Right atrium auricular region (tissue), 2 donors: ENCODE measurements around the gene HP1BP3. TPM values are rescaled to one million over a fixed set of nuclear protein-coding genes. Genes with fewer than 3 reads are reported as not detected.

Experiments
- DNase-seq: peaks from one replicate; pipeline ENCODE4 v3.0.0-alpha.2; 2019; ENCODE audit warnings: low spot score
- H3K27ac ChIP-seq, 2 donors: fragments of 200-600 bp; sonication (generic); 1 replicate in 1 of 2; 2 replicates in 1 of 2; pipeline ENCODE4 v1.5.1; 2016 to 2019
- H3K27me3 ChIP-seq, 2 donors: fragments of 200-600 bp; sonication (generic); one replicate each; pipeline versions ENCODE4 v1.5.1 to v1.6.0; 2017 to 2019
- H3K36me3 ChIP-seq: fragments of 200-600 bp; sonication (generic); one replicate; pipeline ENCODE4 v1.5.1; 2016
- H3K4me1 ChIP-seq, 2 donors: fragments of 200-600 bp; sonication (generic); one replicate each; pipeline versions ENCODE4 v1.5.1 to v1.6.0; 2017 to 2019
- H3K4me3 ChIP-seq, 2 donors: fragments of 200-600 bp; sonication (generic); 1 replicate in 1 of 2; 2 replicates in 1 of 2; pipeline ENCODE4 v1.5.1; 2017 to 2019; ENCODE audit warnings: mild to moderate bottlenecking in 1 of 2, moderate library complexity in 1 of 2
- H3K9me3 ChIP-seq, 2 donors: fragments of 200-600 bp; sonication (generic); one replicate each; pipeline ENCODE4 v1.5.1; 2019
- CTCF ChIP-seq, 2 donors: fragments of 200-600 bp; sonication (generic); IDR thresholded peaks; one replicate each; pipeline ENCODE4 v1.5.1; 2019; ENCODE audit warnings: antibody characterized with exemption in 2 of 2
- total RNA-seq, 2 donors: library from RNA; depleted of rRNA; stranded (reverse); fragments of >200 nt; gene quantifications; one replicate each; pipeline ENCODE4 v1.1.0, GENCODE V29; 2016

The HP1BP3 gene
- total RNA-seq, 2 donors from 2014 or later: 106 to 115 TPM

DNA sequence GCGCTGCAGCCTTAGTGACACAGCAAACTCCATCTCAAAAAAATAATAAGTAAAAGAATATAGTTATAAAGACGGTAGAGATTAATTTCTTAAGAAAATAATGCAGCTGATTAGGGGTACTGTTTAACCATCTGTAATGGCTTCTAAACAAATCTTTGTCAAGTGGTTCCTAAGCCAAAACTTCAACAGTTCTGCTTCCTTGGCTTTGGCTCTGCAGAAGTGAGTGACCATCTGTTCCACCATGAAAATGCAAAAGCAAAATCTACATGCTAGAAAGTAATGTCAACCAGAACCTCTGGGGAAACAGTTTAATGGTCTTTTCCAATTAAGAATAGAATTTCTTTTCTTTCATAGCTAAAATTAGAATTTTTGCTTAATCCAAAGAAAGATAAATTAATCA lies 46.3 kb downstream of the HP1BP3 start:
- Histone ChIP-seq H3K4me3 (no peak overlapping the region), H3K36me3 (peaks cover 46% of the 10 kb centered on the region), H3K4me1 (peaks cover 0 to under 1% of the 10 kb centered on the region in 2 donors), H3K27ac (no peak overlapping the region), H3K27me3 (no peaks in the 10 kb centered on the region), H3K9me3 (no peaks in the 10 kb centered on the region)
- TF ChIP-seq CTCF (IDR thresholded peaks at IDR 0.05): no peak
- DNase-seq: no peak

GRCh38 chr1:20739225-20739624 lies 47.9 kb downstream of the HP1BP3 start:
- no peaks in the 10 kb centered on the region for H3K9me3 ChIP-seq
- peaks cover 0 to 4% of the 10 kb centered on the region in 2 donors for H3K4me1 ChIP-seq
- no peak overlapping the region for H3K4me3 ChIP-seq
- H3K36me3 ChIP-seq: peaks cover 30% of the 10 kb centered on the region
- H3K27ac ChIP-seq: no peak overlapping the region
- DNase-seq: no peak
- H3K27me3 ChIP-seq: no peaks in the 10 kb centered on the region
- TF ChIP-seq CTCF (IDR thresholded peaks at IDR 0.05): no peak

GRCh38 chr1:20735581-20736111 lies 51.5 kb downstream of the HP1BP3 start:
- no peaks in the 10 kb centered on the region for H3K9me3 ChIP-seq
- H3K4me3 ChIP-seq: no peak overlapping the region
- TF ChIP-seq CTCF (IDR thresholded peaks at IDR 0.05): no peak
- DNase-seq: peak; percentile 55
- H3K27ac ChIP-seq: no peak overlapping the region
- peaks cover 3% of the 10 kb centered on the region for H3K36me3 ChIP-seq
- H3K4me1 ChIP-seq: peaks cover 0 to 29% of the 10 kb centered on the region in 2 donors
- peaks cover 0 to 4% of the 10 kb centered on the region in 2 donors for H3K27me3 ChIP-seq

DNA sequence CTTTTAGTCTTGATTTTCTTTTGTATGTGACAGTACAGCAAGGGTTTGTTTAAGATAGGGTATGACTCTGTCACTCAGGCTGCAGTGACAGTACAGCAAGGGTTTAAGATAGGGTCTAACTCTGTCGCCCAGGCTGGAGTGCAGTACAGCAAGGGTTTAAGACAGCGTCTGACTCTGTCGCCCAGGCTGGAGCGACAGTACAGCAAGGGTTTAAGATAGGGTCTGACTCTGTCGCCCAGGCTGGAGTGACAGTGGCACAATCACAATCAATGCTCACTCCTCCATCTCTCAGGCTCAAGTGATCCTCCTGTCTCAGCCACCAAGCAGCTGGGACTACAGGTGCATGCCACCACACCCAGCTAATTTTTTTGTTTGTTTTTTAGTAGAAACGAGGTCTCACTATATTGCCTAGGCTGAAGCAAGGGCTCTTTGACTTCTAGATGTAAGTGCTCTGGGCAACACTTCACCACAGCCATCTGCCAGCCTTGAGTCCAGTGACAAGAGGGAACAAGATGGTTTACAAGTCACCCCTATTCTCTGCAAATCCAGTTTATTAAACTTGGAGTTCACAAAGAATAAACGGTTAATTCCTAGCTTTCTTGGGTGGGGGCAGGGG lies 53.6 kb downstream of the HP1BP3 start:
- Histone ChIP-seq H3K27ac (peak overlapping the region; percentile 71 to 74), H3K4me3 (peak overlapping the region in 1 of 2 donors; percentile 58), H3K9me3 (no peaks in the 10 kb centered on the region), H3K36me3 (no peaks in the 10 kb centered on the region), H3K27me3 (peaks cover 0 to 4% of the 10 kb centered on the region in 2 donors), H3K4me1 (peaks cover 0 to 29% of the 10 kb centered on the region in 2 donors)
- no peak for TF ChIP-seq CTCF (IDR thresholded peaks at IDR 0.05)
- peak; percentile 54 for DNase-seq

- peaks cover 0 to 29% of the 10 kb centered on the region in 2 donors for H3K4me1 ChIP-seq
- peak in 1 of 2 donors; percentile 49 for TF ChIP-seq CTCF (IDR thresholded peaks at IDR 0.05)
Observed at GRCh38 chr1:20732588-20733359, 54.3 kb downstream of the HP1BP3 start, which contains the start of gene SH2D5. SH2D5 (minus strand) TSS chr1:20732703; CDS start chr1:20728044, 4,659 bp downstream.

More at GRCh38 chr1:20732588-20733359, 54.3 kb downstream of the HP1BP3 start, which contains the start of gene SH2D5:
- no peaks in the 10 kb centered on the region for H3K36me3 ChIP-seq
- H3K27me3 ChIP-seq: peaks cover 0 to 4% of the 10 kb centered on the region in 2 donors
- DNase-seq: peak; percentile 87
- H3K9me3 ChIP-seq: no peaks in the 10 kb centered on the region
- peak within 1 kb of the TSS; percentile 40 to 58 for H3K4me3 ChIP-seq
- H3K27ac ChIP-seq: peak within 1 kb of the TSS; percentile 71 to 74
